ENCODE results near the gene PPEF1.

DNA sequence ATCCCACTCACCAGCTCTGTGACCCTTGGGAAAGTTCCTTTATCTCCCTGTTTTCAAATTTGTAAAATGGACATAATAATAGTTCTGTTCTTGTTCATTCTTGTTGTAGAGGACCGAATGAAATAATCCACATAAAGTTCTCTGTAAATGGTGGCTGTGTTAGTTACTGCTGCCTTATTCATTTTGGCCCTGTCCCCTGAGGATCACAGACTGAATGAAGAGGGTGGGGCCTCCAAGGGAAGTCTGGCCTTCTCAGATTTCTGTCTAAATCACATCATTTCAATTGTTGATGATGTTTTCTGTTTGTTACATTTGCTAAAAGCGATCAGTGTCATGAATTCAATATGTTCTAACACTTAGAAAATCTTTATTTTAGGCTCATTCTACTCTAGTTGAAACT lies 117.9 kb downstream of the PPEF1 start:
- TF ChIP-seq CTCF (conservative IDR thresholded peaks at IDR 0.05; ENCODE audit: low read depth, low read length) (no peak), EZH2 (IDR thresholded peaks at IDR 0.05; ENCODE audit: low read length, unreplicated experiment) (no peak)

All from PC-3 (cell line).